Epithelial cell of esophagus (primary cell): Measurements from ENCODE around the gene TTC32.

Experiments
- DNase-seq: peaks from one replicate; pipeline ENCODE4 v3.0.0; 2010; ENCODE audit warnings: low read depth
- H3K4me3 ChIP-seq: 2 replicates; pipeline ENCODE4 v1.5.1; 2011; ENCODE audit warnings: mild to moderate bottlenecking, low read length, control low read depth
- CTCF ChIP-seq: IDR thresholded peaks from 2 replicates; pipeline ENCODE4 v1.5.1; 2011; ENCODE audit warnings: low read depth, mild to moderate bottlenecking, low read length, control low read depth, inconsistent platforms; ENCODE audit not compliant: insufficient read depth; ENCODE audit errors: missing control alignments

Gene TTC32

GRCh38 chr2:19848952-19849351 lies 52.8 kb downstream of the TTC32 start:
- no peak overlapping the region for H3K4me3 ChIP-seq
- no peak for TF ChIP-seq CTCF
- DNase-seq = no peak

GRCh38 chr2:19848029-19848750 lies 53.6 kb downstream of the TTC32 start:
- no peak for TF ChIP-seq CTCF
- H3K4me3 ChIP-seq = no peak overlapping the region
- no peak for DNase-seq

- no peak for DNase-seq
- H3K4me3 ChIP-seq = no peak overlapping the region
- TF ChIP-seq CTCF = no peak
Observed at GRCh38 chr2:19847486-19847885, 54.3 kb downstream of the TTC32 start.
